Upper lobe of left lung (tissue), 4 donors: ENCODE data around the gene TMEM59.

Source experiments
- POLR2A ChIP-seq, 4 donors: fragments of 450-650 bp; IDR thresholded peaks; one replicate each; pipeline ENCODE4 v1.5.1; 2016 to 2017; ENCODE audit warnings: antibody characterized with exemption in 4 of 4, mild to moderate bottlenecking in 2 of 4
- POLR2AphosphoS5 ChIP-seq, 2 donors: sonication (generic); formaldehyde crosslinking; IDR thresholded peaks; one replicate each; pipeline ENCODE4 v1.5.1; 2017; ENCODE audit warnings: antibody characterized with exemption in 2 of 2
- TF ChIP-seq, protein P1 (sequence below), 6 experiments: fragments of 450-650 bp in 4 of 6; fragments of 200-600 bp in 2 of 6; sonication (generic) in 2 of 6; IDR thresholded peaks; one replicate each; pipeline ENCODE4 v1.5.1; 2016 to 2019; ENCODE audit warnings: antibody characterized with exemption in 6 of 6

DNA sequence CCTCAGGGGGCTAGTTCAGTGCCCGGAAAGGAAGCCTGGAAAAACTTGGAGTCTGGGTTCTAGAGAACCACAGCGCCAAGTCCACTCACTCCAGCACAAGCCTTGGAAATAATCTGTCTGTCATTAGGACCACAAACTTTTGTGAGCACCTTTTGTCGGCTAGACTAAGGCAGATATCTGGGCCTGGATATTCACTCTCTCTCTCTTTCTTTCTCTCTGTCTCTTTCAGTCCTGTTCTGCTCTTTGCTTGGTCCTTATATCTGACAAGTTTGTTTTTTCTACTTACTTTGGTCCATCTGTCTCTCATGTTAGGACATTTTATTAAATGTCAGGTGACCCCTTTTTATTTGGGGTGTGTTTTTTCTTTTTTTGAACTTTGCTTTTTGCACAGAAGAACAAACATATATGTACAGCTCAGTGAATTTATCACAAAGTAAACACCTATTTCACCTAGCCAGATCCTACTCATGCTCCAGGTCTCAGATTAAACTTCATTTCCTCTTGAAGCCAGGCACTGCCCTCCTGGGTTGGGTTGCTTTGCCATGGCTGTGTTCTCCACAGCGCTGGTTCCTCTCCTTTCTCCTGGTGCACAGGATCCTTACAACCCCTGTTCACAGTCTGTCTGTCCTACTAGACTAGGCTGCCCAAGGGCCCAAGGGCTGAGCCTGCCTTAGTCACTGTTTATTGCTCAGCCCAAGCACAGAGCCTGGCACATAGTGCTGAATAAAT is 41.2 kb upstream of the TMEM59 start:
- TF ChIP-seq POLR2AphosphoS5 (IDR thresholded peaks at IDR 0.05) (no peak), POLR2A (IDR thresholded peaks at IDR 0.05) (no peak)
- TF ChIP-seq, protein P1, sequence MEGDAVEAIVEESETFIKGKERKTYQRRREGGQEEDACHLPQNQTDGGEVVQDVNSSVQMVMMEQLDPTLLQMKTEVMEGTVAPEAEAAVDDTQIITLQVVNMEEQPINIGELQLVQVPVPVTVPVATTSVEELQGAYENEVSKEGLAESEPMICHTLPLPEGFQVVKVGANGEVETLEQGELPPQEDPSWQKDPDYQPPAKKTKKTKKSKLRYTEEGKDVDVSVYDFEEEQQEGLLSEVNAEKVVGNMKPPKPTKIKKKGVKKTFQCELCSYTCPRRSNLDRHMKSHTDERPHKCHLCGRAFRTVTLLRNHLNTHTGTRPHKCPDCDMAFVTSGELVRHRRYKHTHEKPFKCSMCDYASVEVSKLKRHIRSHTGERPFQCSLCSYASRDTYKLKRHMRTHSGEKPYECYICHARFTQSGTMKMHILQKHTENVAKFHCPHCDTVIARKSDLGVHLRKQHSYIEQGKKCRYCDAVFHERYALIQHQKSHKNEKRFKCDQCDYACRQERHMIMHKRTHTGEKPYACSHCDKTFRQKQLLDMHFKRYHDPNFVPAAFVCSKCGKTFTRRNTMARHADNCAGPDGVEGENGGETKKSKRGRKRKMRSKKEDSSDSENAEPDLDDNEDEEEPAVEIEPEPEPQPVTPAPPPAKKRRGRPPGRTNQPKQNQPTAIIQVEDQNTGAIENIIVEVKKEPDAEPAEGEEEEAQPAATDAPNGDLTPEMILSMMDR (IDR thresholded peaks at IDR 0.05): no peak
